ENCODE results near the gene MAD1L1. TPM values are rescaled to one million over a fixed set of nuclear protein-coding genes. Genes with fewer than 3 reads are reported as not detected.
A peak's percentile ranks its signal among the peaks of the same experiment; 100 is the strongest.

The MAD1L1 gene
- total and polyA plus RNA-seq, 3 donors from 2014 or later = 63.1 to 149 (median 94.6) TPM

DNA sequence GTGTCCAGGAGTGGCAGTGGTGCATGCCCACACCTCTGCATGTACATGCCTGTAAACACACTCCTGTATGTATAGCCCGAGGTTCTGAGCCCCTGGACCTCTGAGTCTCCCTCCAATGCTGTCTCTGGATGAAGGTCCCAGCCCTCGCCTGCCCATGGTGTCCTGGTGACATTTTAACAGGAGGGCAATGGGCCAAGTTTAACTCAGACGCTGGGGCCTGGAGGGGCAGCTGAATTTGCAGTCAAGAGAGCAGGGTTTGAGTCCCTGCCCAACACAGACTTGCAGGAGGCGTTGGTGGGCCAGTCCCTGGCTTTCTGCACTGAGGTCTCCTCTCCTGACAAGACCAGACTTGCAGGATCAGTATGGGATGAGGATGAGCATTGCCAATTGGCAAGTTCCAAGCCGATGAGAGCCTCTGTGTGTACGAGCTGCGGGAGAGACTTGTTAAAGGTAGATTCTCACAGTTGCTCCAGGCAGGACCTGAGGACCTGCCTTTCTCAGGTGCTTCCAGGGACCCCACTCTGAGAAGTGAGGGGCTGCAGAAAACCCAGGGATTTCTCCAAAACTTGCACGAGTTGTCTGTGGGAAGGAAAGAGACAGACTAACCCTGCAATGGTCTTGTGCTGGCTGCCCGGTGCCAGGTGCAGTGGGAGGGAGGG lies 420.8 kb downstream of the MAD1L1 start:
- Histone ChIP-seq H3K36me3 (ENCODE audit: low read depth, missing control alignments) (no peaks in the 10 kb centered on the region), H3K27me3 (no peaks in the 10 kb centered on the region), H3K4me3 (no peak overlapping the region), H3K9me3 (no peaks in the 10 kb centered on the region), H3K4me1 (peaks cover 16% of the 10 kb centered on the region), H3K27ac (no peak overlapping the region)
- intact Hi-C loops (cut with DNase I; ENCODE audit: low total_unique reads) = no loop called here
- TF ChIP-seq, protein P1, sequence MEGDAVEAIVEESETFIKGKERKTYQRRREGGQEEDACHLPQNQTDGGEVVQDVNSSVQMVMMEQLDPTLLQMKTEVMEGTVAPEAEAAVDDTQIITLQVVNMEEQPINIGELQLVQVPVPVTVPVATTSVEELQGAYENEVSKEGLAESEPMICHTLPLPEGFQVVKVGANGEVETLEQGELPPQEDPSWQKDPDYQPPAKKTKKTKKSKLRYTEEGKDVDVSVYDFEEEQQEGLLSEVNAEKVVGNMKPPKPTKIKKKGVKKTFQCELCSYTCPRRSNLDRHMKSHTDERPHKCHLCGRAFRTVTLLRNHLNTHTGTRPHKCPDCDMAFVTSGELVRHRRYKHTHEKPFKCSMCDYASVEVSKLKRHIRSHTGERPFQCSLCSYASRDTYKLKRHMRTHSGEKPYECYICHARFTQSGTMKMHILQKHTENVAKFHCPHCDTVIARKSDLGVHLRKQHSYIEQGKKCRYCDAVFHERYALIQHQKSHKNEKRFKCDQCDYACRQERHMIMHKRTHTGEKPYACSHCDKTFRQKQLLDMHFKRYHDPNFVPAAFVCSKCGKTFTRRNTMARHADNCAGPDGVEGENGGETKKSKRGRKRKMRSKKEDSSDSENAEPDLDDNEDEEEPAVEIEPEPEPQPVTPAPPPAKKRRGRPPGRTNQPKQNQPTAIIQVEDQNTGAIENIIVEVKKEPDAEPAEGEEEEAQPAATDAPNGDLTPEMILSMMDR (IDR thresholded peaks at IDR 0.05) = no peak
- TF ChIP-seq POLR2A (IDR thresholded peaks at IDR 0.05) = no peak
- DNase-seq = no peak
- WGBS, 2 donors = 51 to 55% methylated on average over 8 to 9 of the region's 9 CpGs

DNA sequence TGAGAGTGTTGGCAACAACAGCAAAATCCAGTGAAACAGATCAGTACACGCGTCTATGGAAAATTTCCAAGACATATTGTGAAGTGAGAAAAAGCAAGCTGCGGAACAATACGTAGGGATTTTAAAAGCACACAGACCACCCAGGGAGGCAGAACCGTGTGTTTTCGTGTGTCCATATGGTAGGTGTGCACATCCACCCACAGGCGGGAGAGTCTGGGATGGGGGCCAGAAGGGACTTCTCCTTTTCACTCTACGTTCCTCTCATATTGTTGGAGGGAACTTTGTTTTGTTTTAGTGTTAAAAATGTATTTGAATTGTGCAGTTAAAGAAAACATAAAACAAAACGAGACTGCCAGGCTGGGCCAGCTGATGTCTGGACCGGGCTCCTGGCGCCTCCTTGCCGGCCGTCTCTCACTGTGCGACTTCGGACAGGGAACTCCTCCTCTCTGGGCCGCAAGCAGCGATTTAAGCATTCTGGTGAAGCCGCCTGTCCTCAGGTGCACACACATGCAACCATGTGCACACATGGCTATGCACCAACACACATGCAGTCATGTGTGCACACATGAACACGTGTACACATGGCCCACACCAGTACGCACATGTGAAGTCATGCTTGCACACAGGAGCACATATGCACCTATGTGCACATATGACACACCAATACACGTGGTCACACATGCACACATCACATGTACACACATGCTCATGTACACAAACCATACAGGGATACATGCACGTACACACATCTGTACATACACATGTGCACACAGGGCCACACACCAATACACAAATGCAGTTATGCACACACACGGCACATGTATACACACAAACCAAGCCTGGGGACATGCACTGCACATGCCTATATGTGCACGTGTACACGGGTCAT lies 421.5 kb downstream of the MAD1L1 start:
- intact Hi-C loops (cut with DNase I; ENCODE audit: low total_unique reads) = no loop called here
- WGBS, 2 donors = 52 to 58% methylated on average over 25 of the region's 25 CpGs
- H3K9me3 ChIP-seq = no peaks in the 10 kb centered on the region
- H3K27me3 ChIP-seq = no peaks in the 10 kb centered on the region
- H3K4me3 ChIP-seq = no peak overlapping the region
- H3K27ac ChIP-seq = peak overlapping the region in 1 of 2 donors; percentile 47
- TF ChIP-seq, protein P1 (IDR thresholded peaks at IDR 0.05) = no peak
- TF ChIP-seq POLR2A (IDR thresholded peaks at IDR 0.05) = no peak
- peak; percentile 73 for DNase-seq
- peaks cover 13% of the 10 kb centered on the region for H3K4me1 ChIP-seq
- no peaks in the 10 kb centered on the region for H3K36me3 ChIP-seq (ENCODE audit: low read depth, missing control alignments)

DNA sequence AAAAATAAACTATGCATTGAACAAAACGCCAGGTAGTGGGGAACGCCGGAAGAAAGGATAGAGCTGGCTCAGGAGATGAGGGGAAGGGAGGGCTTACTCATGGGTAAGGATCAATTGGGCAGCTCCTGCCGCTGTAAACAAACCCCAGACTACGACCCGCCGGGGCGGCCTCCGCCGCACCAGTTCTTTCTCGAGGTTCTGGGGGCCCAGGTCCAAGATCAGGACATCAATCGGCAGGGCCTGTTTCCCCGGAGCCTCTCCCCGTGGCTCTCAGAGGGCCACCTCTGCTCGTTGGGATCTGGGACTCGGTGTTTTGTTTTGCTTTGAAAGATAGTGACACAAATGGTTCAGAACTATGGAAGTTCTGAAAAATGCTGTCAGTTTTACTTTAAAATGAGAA lies 422.2 kb downstream of the MAD1L1 start:
- Histone ChIP-seq H3K27me3 (no peaks in the 10 kb centered on the region), H3K4me3 (no peak overlapping the region), H3K36me3 (ENCODE audit: low read depth, missing control alignments) (no peaks in the 10 kb centered on the region), H3K9me3 (no peaks in the 10 kb centered on the region), H3K27ac (peak overlapping the region; percentile 41 to 47), H3K4me1 (peaks cover 13% of the 10 kb centered on the region)
- DNase-seq = no peak
- 59 to 66% methylated on average over 16 of the region's 16 CpGs for WGBS, 2 donors
- intact Hi-C loops (cut with DNase I; ENCODE audit: low total_unique reads) = no loop called here
- no peak for TF ChIP-seq POLR2A (IDR thresholded peaks at IDR 0.05)
- TF ChIP-seq, protein P1 (IDR thresholded peaks at IDR 0.05) = no peak

DNA sequence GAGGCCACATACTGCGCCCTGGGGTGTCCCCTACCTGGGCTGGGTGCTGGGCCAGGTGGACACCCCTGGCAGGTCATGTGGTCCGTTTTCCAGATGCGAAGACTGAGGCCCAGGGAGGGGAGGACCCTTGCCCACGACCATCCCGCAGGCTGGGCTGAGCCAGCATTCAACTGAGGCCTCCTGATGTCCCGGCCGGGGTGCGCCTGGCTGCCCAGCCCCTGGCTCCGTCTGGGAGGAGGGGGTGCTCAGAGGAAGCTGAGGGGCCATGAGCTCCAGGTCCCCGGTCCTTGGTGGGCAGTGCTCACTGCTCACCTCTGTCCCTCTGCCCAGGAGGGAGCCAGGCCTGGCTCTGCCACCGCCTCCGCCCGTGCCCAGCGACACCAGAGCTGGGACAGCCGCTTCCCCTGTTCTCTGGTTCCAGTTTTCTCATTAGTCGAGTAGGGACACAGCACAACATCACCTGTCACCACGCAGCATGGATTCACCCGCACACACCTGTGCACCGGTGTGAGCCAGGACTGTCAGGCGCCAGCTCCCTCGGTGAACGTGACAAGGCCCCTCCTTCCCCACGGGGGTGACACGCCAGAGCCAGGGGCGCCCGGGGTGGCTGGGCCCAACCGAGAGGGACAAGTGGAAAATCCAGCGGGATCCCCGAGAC lies 423.0 kb downstream of the MAD1L1 start:
- Histone ChIP-seq H3K27ac (no peak overlapping the region), H3K4me3 (no peak overlapping the region), H3K4me1 (peaks cover 13% of the 10 kb centered on the region), H3K27me3 (no peaks in the 10 kb centered on the region), H3K36me3 (ENCODE audit: low read depth, missing control alignments) (no peaks in the 10 kb centered on the region), H3K9me3 (no peaks in the 10 kb centered on the region)
- intact Hi-C loops (cut with DNase I; ENCODE audit: low total_unique reads) = no loop called here
- WGBS, 2 donors = 95 to 96% methylated on average over 20 to 29 of the region's 29 CpGs
- no peak for TF ChIP-seq POLR2A (IDR thresholded peaks at IDR 0.05)
- TF ChIP-seq, protein P1 (IDR thresholded peaks at IDR 0.05) = no peak
- DNase-seq = no peak
